K562 (cell line): ENCODE measurements around the gene BLOC1S2. TPM values are rescaled to one million over a fixed set of nuclear protein-coding genes. Genes with fewer than 3 reads are reported as not detected.

Experiments
- CBX3 ChIP-seq, 2 experiments: IDR thresholded peaks; 1 replicate in 1 of 2; 2 replicates in 1 of 2; pipeline ENCODE4 v1.6.1; 2012; ENCODE audit warnings: inconsistent platforms in 2 of 2, low read length in 2 of 2, borderline replicate concordance in 1 of 2, control low read depth in 1 of 2
- GABPB1 ChIP-seq: sonication (generic); formaldehyde crosslinking; IDR thresholded peaks from 2 replicates; pipeline ENCODE4 v1.8.0; 2022; ENCODE audit warnings: mild to moderate bottlenecking, missing genetic modification reagents
- GTF2E2 ChIP-seq: fragments of 200-800 bp; sonication (Bioruptor generic); IDR thresholded peaks from 2 replicates; pipeline ENCODE4 v1.6.1; 2016; ENCODE audit warnings: missing genetic modification characterization, missing compliant biosample characterization
- KDM5B ChIP-seq: fragments of 200-600 bp; sonication (generic); IDR thresholded peaks from 2 replicates; pipeline ENCODE4 v1.6.1; 2012; ENCODE audit warnings: low read depth, mild to moderate bottlenecking, moderate library complexity, low read length, control low read depth, inconsistent platforms; ENCODE audit not compliant: insufficient replicate concordance
- LARP7 ChIP-seq: fragments of 450-650 bp; IDR thresholded peaks from 2 replicates; pipeline ENCODE4 v1.6.1; 2016
- SMARCE1 ChIP-seq: fragments of 450-650 bp; IDR thresholded peaks from 2 replicates; pipeline ENCODE4 v1.7.1; 2016; ENCODE audit warnings: mild to moderate bottlenecking
- TAF1 ChIP-seq: IDR thresholded peaks from 2 replicates; pipeline ENCODE4 v1.6.1; 2011; ENCODE audit warnings: mild to moderate bottlenecking, low read length, moderate library complexity; ENCODE audit not compliant: insufficient read depth, control insufficient read depth, severe bottlenecking; ENCODE audit errors: extremely low read depth
- ZNF316 ChIP-seq: fragments of 450-650 bp; IDR thresholded peaks from 2 replicates; pipeline ENCODE4 v1.6.1; 2016
- ZNF644 ChIP-seq: fragments of 200-800 bp; sonication (Bioruptor generic); IDR thresholded peaks from 2 replicates; pipeline ENCODE4 v1.6.1; 2016; ENCODE audit warnings: low read depth, missing genetic modification characterization, missing compliant biosample characterization
- polyA plus RNA-seq, 8 experiments: library from polyadenylated mRNA; depleted of rRNA in 4 of 8; stranded (reverse) in 5 of 8; unstranded in 3 of 8; fragments of >200 nt; fragmentation: Nextera tagmentation in 2 of 8; fragmentation: Illumina TruSeq in 1 of 8; extraction: Ambion mirVana in 2 of 8; extraction: Trizol in 1 of 8; gene quantifications; 2 replicates each; pipeline versions ENCODE4 v1.2.1 to v1.2.3, GENCODE V29; 2011 to 2014; ENCODE audit warnings: inconsistent platforms in 1 of 8, missing spikeins in 1 of 8
- total RNA-seq, 7 experiments: library from RNA; depleted of rRNA in 6 of 7; stranded (reverse); fragments of >200 nt in 6 of 7; fragmentation: Illumina TruSeq in 2 of 7; extraction: Trizol in 2 of 7; gene quantifications; 2 replicates each; pipeline versions ENCODE4 v1.2.1 to v1.2.3, GENCODE V29; 2011 to 2021; ENCODE audit warnings: low replicate concordance in 1 of 7
- TF ChIP-seq, protein P1 (sequence below), 3 experiments: IDR thresholded peaks in 2 of 3; conservative IDR thresholded peaks in 1 of 3; 2 replicates each; pipeline ENCODE4 v1.5.1; 2011 to 2012; ENCODE audit warnings: low read length in 3 of 3, mild to moderate bottlenecking in 3 of 3, control low read depth in 2 of 3, improper control_type of control experiment in 1 of 3, inconsistent platforms in 1 of 3, low read depth in 1 of 3, mixed read lengths in 1 of 3, moderate library complexity in 1 of 3; ENCODE audit not compliant: insufficient read depth in 2 of 3
- TF ChIP-seq, protein P2 (sequence below): sonication (generic); formaldehyde crosslinking; IDR thresholded peaks from 2 replicates; pipeline ENCODE4 v1.9.0; 2022; ENCODE audit warnings: mild to moderate bottlenecking, missing genetic modification reagents
- TF ChIP-seq, protein P3 (sequence below): fragments of 250-450 bp; sonication (Bioruptor Pico); IDR thresholded peaks from 2 replicates; pipeline ENCODE4 v1.5.0; 2021; ENCODE audit warnings: mild to moderate bottlenecking, moderate library complexity
- TF ChIP-seq, protein P4 (sequence below): fragments of 450-650 bp; formaldehyde crosslinking; IDR thresholded peaks from 2 replicates; pipeline ENCODE4 v1.4.0; 2022; ENCODE audit warnings: missing genetic modification characterization
- TF ChIP-seq, protein P5 (sequence below), 3 experiments: fragments of 200-800 bp in 1 of 3; fragments of 250-450 bp in 1 of 3; fragments of 450-650 bp in 1 of 3; sonication (Bioruptor Pico) in 1 of 3; sonication (Bioruptor generic) in 1 of 3; formaldehyde crosslinking in 1 of 3; IDR thresholded peaks; 2 replicates each; pipeline versions ENCODE4 v1.6.1 to v1.8.0; 2016 to 2022; ENCODE audit warnings: mild to moderate bottlenecking in 2 of 3, missing genetic modification characterization in 2 of 3, missing compliant biosample characterization in 1 of 3, moderate library complexity in 1 of 3

BLOC1S2 gene
- total and polyA plus RNA-seq, 9 of the 15 experiments (the other 6 are each of a cell fraction or from before 2014, with no cell fraction given): 29.5 to 45.8 (median 34.9) TPM

DNA sequence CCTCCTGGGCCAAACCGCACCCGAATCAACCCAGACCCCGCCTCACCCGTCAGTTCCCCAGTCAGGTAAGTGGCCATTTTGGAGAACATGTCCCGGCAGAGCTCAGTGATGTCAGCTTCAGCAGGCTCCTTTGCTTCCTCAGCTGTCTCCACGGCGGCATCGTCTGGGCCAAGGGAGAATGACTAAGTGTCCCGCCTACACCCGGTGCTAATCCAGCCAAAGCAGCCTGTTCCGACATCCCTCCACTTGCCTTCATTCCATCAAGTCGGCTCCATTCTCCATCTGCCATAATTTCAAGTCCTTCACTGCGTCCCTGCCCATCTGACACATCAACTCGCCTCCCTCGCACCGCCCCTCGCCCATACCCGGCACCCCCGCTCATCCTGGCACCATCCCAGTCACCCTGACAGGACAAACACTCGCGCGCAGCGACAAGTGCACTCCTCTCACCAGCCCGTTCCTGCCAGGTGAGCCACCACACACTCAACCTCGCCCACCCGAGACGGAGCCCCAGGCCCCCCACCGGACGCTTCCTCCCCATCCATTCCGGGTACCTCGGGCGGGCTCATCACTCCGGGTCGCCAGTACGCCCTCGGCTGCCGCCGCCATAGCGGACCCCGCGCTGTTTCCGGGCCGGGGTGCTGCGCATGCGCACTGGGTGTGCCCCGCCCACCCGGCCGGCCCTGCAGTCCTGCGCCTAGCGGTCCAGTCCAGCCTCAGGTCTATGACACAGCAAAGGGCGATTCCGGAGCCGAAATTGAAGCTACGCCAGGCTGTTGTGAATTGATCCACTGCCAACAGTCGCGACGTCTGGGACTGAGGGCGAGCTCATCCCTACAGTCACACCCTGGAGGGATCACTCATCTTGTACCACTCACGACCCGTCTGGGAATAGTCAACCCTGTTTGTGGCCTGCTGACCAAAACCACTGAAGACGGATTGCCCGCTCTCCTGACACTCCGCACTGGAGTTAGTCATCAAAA lies at the start of gene BLOC1S2 (continued):
- TF ChIP-seq GABPB1 (CRISPR knock-in tag) (peak; percentile 86), ZNF644 (tag) (0 out of 2 replicates have a peak, but pooled peaks have one; percentile 26), TAF1 (peak; percentile 81), LARP7 (peak; percentile 82; the same call in 1 of the 2 replicates), SMARCE1 (peak; percentile 37; the same call in 1 of the 2 replicates), CBX3 (IDR thresholded peaks at IDR 0.05; ENCODE audit: borderline replicate concordance in 1 of 2, low read length in 2 of 2) (peak in 1 of 2 experiments; percentile 7; a peak in 1 of 3 replicates), GTF2E2 (tag) (peak; percentile 90), ZNF316 (peak; percentile 37), KDM5B (peak; percentile 81)
- TF ChIP-seq, protein P1, sequence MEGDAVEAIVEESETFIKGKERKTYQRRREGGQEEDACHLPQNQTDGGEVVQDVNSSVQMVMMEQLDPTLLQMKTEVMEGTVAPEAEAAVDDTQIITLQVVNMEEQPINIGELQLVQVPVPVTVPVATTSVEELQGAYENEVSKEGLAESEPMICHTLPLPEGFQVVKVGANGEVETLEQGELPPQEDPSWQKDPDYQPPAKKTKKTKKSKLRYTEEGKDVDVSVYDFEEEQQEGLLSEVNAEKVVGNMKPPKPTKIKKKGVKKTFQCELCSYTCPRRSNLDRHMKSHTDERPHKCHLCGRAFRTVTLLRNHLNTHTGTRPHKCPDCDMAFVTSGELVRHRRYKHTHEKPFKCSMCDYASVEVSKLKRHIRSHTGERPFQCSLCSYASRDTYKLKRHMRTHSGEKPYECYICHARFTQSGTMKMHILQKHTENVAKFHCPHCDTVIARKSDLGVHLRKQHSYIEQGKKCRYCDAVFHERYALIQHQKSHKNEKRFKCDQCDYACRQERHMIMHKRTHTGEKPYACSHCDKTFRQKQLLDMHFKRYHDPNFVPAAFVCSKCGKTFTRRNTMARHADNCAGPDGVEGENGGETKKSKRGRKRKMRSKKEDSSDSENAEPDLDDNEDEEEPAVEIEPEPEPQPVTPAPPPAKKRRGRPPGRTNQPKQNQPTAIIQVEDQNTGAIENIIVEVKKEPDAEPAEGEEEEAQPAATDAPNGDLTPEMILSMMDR (IDR thresholded peaks at IDR 0.05 in 2 of 3, conservative IDR thresholded peaks at IDR 0.05 in 1 of 3; ENCODE audit: insufficient read depth in 2 of 3, low read depth in 1 of 3, low read length in 3 of 3): 0 out of 6 replicates have a peak, but pooled peaks of 1 of the 3 experiments have one; percentile 0
- TF ChIP-seq, protein P2, sequence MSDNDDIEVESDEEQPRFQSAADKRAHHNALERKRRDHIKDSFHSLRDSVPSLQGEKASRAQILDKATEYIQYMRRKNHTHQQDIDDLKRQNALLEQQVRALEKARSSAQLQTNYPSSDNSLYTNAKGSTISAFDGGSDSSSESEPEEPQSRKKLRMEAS (CRISPR knock-in tag): 0 out of 2 replicates have a peak, but pooled peaks have one; percentile 7
- TF ChIP-seq, protein P3, sequence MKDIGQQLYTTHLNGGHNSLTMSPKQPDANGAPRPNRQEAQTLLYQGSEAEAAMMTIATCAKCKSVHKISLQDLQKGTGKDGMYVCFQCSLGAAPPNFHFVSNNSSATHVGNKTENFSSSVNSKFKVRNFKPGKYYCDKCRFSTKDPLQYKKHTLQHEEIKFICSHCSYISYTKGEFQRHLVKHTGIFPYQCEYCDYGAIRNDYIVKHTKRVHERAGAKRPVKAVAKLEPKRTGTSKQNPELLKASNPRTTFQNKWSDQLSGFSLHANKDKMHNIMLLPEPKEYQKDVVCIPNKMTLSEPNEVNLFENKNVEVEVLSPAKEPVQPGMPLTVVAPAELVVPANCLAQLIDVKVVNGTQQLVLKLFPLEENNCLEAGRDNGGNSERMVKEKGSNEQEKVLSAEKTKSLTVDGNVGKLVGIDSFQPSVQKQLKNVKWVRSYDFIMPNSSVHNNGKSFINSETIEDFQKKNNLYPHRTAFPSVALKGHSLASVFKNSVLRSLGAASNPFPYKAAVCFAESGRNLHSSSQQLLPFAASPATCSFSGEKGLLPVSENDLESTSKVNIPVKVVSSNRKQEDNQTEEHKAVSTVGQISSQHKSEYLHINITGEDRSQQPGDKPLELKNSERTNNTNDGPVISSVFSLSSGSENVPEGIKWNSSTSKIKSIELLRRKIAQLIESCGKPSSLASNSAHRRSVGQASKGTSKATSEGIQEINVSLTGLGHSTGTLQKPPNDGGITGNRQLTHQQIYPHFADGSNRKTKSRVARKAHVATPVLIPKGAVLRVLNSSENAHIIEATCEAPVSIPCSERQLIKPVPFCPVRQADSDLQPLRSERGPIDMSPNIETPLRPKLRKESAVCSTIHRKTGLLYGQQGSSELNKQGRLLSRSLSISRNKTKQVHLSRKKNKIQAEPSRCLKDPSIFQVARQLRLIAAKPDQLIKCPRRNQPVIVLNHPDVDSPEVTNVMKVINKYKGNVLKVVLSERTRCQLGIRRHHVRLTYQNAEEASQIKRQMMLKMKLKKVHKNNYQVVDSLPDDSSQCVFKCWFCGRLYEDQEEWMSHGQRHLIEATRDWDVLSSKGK (CRISPR knock-in tag): no peak
- TF ChIP-seq, protein P4, sequence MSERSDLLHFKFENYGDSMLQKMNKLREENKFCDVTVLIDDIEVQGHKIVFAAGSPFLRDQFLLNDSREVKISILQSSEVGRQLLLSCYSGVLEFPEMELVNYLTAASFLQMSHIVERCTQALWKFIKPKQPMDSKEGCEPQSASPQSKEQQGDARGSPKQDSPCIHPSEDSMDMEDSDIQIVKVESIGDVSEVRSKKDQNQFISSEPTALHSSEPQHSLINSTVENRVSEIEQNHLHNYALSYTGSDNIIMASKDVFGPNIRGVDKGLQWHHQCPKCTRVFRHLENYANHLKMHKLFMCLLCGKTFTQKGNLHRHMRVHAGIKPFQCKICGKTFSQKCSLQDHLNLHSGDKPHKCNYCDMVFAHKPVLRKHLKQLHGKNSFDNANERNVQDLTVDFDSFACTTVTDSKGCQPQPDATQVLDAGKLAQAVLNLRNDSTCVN (CRISPR knock-in tag): 0 out of 2 replicates have a peak, but pooled peaks have one; percentile 23
- TF ChIP-seq, protein P5, sequence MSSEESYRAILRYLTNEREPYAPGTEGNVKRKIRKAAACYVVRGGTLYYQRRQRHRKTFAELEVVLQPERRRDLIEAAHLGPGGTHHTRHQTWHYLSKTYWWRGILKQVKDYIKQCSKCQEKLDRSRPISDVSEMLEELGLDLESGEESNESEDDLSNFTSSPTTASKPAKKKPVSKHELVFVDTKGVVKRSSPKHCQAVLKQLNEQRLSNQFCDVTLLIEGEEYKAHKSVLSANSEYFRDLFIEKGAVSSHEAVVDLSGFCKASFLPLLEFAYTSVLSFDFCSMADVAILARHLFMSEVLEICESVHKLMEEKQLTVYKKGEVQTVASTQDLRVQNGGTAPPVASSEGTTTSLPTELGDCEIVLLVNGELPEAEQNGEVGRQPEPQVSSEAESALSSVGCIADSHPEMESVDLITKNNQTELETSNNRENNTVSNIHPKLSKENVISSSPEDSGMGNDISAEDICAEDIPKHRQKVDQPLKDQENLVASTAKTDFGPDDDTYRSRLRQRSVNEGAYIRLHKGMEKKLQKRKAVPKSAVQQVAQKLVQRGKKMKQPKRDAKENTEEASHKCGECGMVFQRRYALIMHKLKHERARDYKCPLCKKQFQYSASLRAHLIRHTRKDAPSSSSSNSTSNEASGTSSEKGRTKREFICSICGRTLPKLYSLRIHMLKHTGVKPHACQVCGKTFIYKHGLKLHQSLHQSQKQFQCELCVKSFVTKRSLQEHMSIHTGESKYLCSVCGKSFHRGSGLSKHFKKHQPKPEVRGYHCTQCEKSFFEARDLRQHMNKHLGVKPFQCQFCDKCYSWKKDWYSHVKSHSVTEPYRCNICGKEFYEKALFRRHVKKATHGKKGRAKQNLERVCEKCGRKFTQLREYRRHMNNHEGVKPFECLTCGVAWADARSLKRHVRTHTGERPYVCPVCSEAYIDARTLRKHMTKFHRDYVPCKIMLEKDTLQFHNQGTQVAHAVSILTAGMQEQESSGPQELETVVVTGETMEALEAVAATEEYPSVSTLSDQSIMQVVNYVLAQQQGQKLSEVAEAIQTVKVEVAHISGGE (CRISPR knock-in tag; IDR thresholded peaks at IDR 0.05): peak in 2 of 3 experiments; percentile 38 to 84; a peak in 3 of 6 replicates
